Right lobe of liver (tissue), 6 donors: ENCODE data around the gene ALOX12. TPM values are rescaled to one million over a fixed set of nuclear protein-coding genes. Genes with fewer than 3 reads are reported as not detected.
A peak's percentile ranks its signal among the peaks of the same experiment; 100 is the strongest.

ENCODE experiments used
- ATAC-seq, 4 donors: fragments of 200-7000 bp; cut with Tn5 transposase; one replicate each; pipeline ENCODE4 v1.9.1; 2020; ENCODE audit warnings: mild to moderate bottlenecking in 4 of 4, moderate library complexity in 4 of 4
- DNase-seq, 3 donors: peaks; one replicate each; pipeline ENCODE4 v3.0.0-alpha.2; 2020
- H3K27ac ChIP-seq, 3 donors: fragments of 200-600 bp; one replicate each; pipeline ENCODE4 v1.8.0; 2022
- H3K27me3 ChIP-seq, 2 donors: fragments of 200-600 bp; one replicate each; pipeline ENCODE4 v1.8.0; 2022
- H3K36me3 ChIP-seq, 4 donors: fragments of 200-600 bp; sonication (generic) in 1 of 4; one replicate each; pipeline versions ENCODE4 v1.5.1 to v1.8.0; 2017 to 2022; ENCODE audit warnings: control low read depth in 1 of 4
- H3K4me1 ChIP-seq, 4 donors: fragments of 200-600 bp; sonication (generic) in 1 of 4; one replicate each; pipeline versions ENCODE4 v1.5.1 to v1.8.0; 2017 to 2022; ENCODE audit warnings: control low read depth in 1 of 4
- H3K4me3 ChIP-seq, 3 donors: fragments of 200-600 bp; one replicate each; pipeline ENCODE4 v1.8.0; 2022
- H3K9me3 ChIP-seq, 4 donors: fragments of 200-600 bp; sonication (generic) in 1 of 4; one replicate each; pipeline versions ENCODE4 v1.5.1 to v1.8.0; 2017 to 2022; ENCODE audit warnings: control low read depth in 1 of 4
- POLR2A ChIP-seq: fragments of 450-650 bp; IDR thresholded peaks from one replicate; pipeline ENCODE4 v1.6.1; 2017; ENCODE audit warnings: antibody characterized with exemption, mild to moderate bottlenecking
- WGBS: methylation state at CpG from one replicate; pipeline ENCODE4 v1.1.6; 2018; ENCODE audit warnings: low coverage, low lambda C conversion rate; ENCODE audit not compliant: insufficient coverage; ENCODE audit errors: missing lambda C conversion rate; 5-methylcytosine and 5-hydroxymethylcytosine counted together
- intact Hi-C, 2 donors: fragments of 100-400 bp; cut with DNase I; formaldehyde crosslinking; loops; one replicate each; pipeline versions ENCODE4 v1.11.2 to v1.14.1; 2022
- total RNA-seq, 6 experiments: library from RNA; depleted of rRNA in 2 of 6; stranded (reverse); fragments of >200 nt in 2 of 6; fragmentation: NEBNext Ultra II Directional in 3 of 6; extraction: Animal tissue kit (Norgen Biotek cat#: 25700) in 3 of 6; gene quantifications; one replicate each; pipeline versions ENCODE4 v1.1.0 to v1.2.4, GENCODE V29; 2016 to 2023
- TF ChIP-seq, protein P1 (sequence below), 4 donors: fragments of 200-600 bp in 3 of 4; fragments of 450-650 bp in 1 of 4; IDR thresholded peaks; one replicate each; pipeline versions ENCODE4 v1.5.1 to v1.8.0; 2016 to 2022; ENCODE audit warnings: antibody characterized with exemption in 4 of 4, mild to moderate bottlenecking in 2 of 4
- donor health status: DM: no; HTN: yes; CAD: no.
- donor health status: DM: no; HTN: no; CAD: no.
- donor health status: DM: no; HTN: no; CAD: no.
- donor health status: DM: no; HTN: yes; CAD: no.
- donor health status: DM: no; HTN: yes; CAD: no.

The ALOX12 gene
- total RNA-seq, 6 experiments from 2014 or later: 0.17 to 0.27 TPM; not detected in 4

DNA sequence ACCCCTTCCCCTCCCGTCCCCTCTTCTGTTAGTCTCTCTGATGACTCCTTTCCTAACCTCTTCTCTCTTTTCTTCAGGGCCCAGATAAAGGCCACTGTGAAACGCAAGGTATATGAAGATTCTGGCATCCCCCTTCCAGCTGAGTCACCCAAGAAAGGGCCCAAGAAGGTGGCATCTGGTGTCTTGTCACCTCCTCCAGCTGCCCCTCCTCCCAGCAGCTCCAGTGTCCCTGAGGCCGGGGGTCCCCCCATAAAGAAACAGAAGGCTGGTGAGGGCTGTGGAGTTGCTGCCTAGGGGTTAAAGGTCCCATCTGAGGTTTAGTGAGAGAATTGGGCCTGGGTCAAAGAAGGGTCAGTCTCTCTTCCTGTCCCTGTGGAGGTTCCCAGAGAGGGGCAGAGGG, 20.6 kb downstream of the ALOX12 start:
- Histone ChIP-seq H3K27me3 (no peaks in the 10 kb centered on the region), H3K27ac (no peak overlapping the region), H3K36me3 (no peaks in the 10 kb centered on the region), H3K9me3 (no peaks in the 10 kb centered on the region), H3K4me1 (peaks cover 0 to 16% (median under 1%) of the 10 kb centered on the region in 4 donors), H3K4me3 (no peak overlapping the region)
- ATAC-seq: no peak
- TF ChIP-seq, protein P1, sequence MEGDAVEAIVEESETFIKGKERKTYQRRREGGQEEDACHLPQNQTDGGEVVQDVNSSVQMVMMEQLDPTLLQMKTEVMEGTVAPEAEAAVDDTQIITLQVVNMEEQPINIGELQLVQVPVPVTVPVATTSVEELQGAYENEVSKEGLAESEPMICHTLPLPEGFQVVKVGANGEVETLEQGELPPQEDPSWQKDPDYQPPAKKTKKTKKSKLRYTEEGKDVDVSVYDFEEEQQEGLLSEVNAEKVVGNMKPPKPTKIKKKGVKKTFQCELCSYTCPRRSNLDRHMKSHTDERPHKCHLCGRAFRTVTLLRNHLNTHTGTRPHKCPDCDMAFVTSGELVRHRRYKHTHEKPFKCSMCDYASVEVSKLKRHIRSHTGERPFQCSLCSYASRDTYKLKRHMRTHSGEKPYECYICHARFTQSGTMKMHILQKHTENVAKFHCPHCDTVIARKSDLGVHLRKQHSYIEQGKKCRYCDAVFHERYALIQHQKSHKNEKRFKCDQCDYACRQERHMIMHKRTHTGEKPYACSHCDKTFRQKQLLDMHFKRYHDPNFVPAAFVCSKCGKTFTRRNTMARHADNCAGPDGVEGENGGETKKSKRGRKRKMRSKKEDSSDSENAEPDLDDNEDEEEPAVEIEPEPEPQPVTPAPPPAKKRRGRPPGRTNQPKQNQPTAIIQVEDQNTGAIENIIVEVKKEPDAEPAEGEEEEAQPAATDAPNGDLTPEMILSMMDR (IDR thresholded peaks at IDR 0.05): no peak
- TF ChIP-seq POLR2A: no peak
- intact Hi-C loops: no loop called here
- DNase-seq: no peak
- WGBS: 52% methylated on average over 2 of the region's 3 CpGs

DNA sequence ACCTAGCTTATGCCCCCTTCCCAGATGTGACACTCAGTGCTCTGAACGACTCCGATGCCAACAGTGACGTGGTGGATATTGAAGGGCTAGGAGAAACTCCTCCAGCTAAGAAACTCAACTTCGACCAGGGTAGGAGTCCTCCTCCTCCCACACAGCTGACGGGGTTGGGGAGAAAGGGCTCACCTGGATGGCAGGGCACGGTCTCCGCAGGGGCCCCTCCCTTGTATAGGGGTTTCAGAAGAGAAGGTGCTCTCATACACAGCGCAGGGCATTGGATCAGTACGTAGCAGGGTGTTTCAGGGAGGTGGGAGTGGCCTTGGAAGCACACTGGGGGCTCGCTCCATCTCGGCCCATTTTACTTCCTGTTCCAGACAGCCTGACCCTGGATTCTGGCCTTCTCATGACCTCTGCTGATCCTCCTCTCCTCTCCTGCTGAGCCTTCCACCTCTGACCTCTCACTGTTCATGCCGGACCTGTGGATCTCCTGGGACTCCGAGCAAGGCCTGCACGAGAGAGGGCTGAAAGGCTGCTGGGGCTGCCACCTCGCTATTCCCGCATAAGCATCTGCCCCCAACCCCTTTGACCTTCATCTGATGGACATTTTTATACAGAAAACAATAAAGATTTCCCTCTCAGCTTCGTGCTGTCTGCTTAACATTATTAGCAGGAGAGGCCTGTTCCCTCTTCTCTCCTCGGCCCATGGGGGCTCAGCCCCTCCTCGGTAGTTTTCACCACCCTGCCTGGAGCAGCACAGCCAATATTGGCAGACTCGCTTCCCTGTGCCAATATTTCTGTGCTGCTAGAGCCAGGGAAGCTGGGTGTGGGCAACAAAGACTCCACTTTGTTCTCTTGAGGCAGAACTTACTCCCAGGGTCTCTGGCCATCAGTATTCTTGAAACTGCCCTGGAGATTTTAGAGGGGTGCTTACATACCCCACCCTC, 21.3 kb downstream of the ALOX12 start:
- 60% methylated on average over 7 of the region's 20 CpGs for WGBS

DNA sequence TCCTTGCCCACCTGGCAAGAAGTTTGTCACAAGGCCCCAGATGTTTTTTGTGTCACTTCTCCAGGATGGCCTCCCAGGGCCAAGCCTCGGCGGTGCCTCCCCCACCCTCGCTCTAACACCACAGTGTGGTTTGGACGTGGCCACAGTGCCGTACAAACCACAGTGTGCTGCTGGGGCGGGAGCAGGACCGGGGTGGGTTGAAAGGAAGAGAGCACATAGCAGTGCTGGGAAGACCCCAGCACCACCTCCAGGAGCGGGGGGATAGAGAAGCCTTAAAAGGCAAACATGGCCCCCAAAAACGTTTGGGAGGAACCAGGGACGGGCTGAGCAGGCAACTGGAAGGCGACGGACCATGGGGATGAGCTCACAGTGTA, 22.0 kb downstream of the ALOX12 start:
- peaks cover 0 to 14% (median 5%) of the 10 kb centered on the region in 4 donors for H3K4me1 ChIP-seq
- ATAC-seq (no peak), DNase-seq (no peak)
- no peaks in the 10 kb centered on the region for H3K27me3 ChIP-seq
- TF ChIP-seq, protein P1 (IDR thresholded peaks at IDR 0.05): no peak
- TF ChIP-seq POLR2A: no peak
- H3K27ac ChIP-seq: peak overlapping the region; percentile 47 to 73 (median 53)
- no peaks in the 10 kb centered on the region for H3K9me3 ChIP-seq
- WGBS: 49% methylated on average over 12 of the region's 12 CpGs
- intact Hi-C loops: no loop called here
- no peak overlapping the region for H3K4me3 ChIP-seq
- H3K36me3 ChIP-seq: no peaks in the 10 kb centered on the region

More for the DNA sequence above, 21.3 kb downstream of the ALOX12 start:
- Histone ChIP-seq H3K27me3 (no peaks in the 10 kb centered on the region), H3K4me3 (no peak overlapping the region), H3K4me1 (peaks cover 0 to 14% (median 3%) of the 10 kb centered on the region in 4 donors), H3K27ac (peak overlapping the region in 2 of 3 donors; percentile 53 to 73), H3K36me3 (no peaks in the 10 kb centered on the region), H3K9me3 (no peaks in the 10 kb centered on the region)
- DNase-seq: no peak
- intact Hi-C loops: no loop called here
- TF ChIP-seq POLR2A: no peak
- TF ChIP-seq, protein P1 (IDR thresholded peaks at IDR 0.05): no peak
- no peak for ATAC-seq

DNA sequence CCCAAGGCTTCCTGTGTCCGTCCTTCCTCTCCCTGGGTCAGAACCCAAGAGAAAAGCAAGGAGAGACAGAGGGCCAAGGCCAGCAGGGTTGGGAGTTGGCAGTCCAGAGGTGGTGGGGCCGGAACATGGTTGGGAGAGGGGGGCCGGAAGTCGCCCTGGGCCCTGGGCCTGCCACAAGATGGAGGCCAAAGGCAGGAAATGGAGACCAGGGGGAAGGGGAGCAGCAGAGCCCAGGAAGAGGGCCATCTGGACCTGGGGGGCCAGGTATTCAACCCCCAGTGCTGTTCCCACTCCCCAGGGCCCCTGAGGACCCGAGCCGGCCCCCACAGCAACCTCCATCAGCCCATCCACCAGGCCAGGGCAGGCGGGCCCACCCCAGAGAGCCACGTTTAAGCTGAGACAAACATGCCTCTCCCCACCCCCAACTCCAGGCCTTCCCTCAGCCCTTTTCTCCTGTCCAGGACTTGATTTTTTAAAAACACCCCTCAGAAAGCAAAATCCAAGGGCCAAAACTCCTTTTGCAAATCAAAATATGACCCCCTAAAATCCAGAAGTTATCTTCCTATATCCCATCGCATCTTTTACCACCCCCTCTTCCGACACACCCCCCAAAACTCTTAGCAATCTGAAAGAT, 22.6 kb downstream of the ALOX12 start:
- Histone ChIP-seq H3K36me3 (no peaks in the 10 kb centered on the region), H3K4me3 (peak overlapping the region in 2 of 3 donors; percentile 2 to 58), H3K9me3 (no peaks in the 10 kb centered on the region), H3K27me3 (no peaks in the 10 kb centered on the region), H3K4me1 (peaks cover 0 to 14% (median 5%) of the 10 kb centered on the region in 4 donors), H3K27ac (peak overlapping the region; percentile 47 to 73 (median 53))
- intact Hi-C loops: no loop called here
- ATAC-seq: no peak
- 68% methylated on average over 3 of the region's 10 CpGs for WGBS
- no peak for TF ChIP-seq POLR2A
- TF ChIP-seq, protein P1 (IDR thresholded peaks at IDR 0.05): no peak
- no peak for DNase-seq
